Posterior cingulate gyrus (tissue), 11 donors: ENCODE measurements around the gene IL36B.

ENCODE experiments used
- DNase-seq, 10 donors: peaks; one replicate each; pipeline versions ENCODE4 v3.0.0 to v3.0.0-alpha.2; 2020 to 2021; ENCODE audit warnings: mixed read lengths in 3 of 10
- intact Hi-C: fragments of 100-400 bp; cut with DNase I; formaldehyde crosslinking; loops from one replicate; pipeline ENCODE4 v1.15.1; 2023

The IL36B gene

DNA sequence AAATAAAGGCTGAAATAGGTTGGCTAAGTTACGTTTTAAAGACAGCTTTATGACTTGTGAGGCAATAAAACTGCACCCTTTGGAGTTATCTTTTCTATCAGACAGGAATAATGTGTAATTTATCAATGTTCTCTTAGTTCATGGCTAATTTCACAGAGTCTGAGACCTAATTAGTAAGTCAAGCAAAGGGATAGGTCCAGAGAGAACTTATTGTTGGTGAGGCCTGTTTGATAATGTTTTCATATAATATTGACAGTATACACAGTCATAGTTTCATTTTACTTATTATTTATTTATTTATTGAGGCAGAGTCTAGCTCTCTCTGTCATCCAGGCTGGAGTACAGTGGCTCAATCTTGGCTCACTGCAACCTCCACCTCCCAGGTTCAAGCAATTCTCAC is 4.5 kb upstream of the IL36B start:
- no peak for DNase-seq
- intact Hi-C loops = no loop called here

DNA sequence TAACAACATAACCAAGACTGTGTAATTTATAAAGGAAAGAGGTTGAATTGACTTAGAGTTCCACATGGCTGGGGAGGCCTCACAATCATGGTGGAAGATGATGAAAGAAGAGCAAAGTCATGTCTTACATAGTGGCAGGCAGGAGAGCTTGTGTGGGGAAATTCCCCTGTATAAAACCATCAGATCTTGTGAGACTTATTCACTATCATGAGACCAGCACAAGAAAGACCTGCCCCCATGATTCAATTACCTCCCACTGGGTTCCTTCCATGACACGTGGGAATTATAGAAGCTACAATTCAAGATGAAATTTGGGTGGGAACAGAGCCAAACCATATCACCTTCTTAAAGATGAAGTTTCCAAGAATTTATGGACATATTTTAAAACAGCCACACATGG is 3.9 kb upstream of the IL36B start:
- intact Hi-C loops = no loop called here
- DNase-seq = no peak

DNA sequence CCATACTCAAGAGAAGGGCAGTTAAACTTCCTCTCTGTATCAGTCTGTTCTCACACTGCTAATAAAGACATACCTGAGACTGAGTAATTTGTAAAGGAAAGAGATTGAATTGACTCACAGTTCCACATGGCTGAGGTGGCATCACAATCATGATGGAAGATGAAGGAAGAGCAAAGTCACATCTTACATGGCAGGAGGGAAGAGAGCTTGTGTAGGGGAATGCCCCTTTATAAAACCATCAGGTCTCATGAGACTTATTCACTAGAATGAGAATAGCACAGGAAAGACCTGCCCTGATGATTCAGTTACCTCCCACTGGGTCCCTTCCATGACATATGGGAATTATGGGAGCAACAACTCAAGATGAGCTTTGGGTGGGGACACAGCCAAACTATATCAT is 1.4 kb upstream of the IL36B start:
- no peak for DNase-seq
- intact Hi-C loops = no loop called here

DNA sequence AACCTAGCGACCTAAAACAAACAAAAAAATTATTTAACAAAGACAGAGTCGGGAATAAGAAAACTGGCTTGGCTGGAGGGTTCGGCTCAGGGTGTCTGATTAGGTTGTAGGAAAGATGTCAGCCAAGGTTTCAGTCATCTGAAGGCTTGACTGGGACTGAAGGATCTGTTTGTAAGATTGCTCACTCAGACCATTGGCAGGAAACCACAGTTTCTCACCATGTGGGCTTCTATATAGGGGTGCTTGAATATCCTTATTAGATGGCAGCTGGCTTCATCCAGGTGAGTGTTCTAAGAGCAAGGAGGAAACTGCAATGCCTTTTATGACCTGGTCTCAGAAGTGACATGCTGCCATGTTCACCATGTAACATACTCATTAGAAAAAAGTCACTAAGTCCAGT is 999 bp upstream of the IL36B start:
- intact Hi-C loops = no loop called here
- no peak for DNase-seq

DNA sequence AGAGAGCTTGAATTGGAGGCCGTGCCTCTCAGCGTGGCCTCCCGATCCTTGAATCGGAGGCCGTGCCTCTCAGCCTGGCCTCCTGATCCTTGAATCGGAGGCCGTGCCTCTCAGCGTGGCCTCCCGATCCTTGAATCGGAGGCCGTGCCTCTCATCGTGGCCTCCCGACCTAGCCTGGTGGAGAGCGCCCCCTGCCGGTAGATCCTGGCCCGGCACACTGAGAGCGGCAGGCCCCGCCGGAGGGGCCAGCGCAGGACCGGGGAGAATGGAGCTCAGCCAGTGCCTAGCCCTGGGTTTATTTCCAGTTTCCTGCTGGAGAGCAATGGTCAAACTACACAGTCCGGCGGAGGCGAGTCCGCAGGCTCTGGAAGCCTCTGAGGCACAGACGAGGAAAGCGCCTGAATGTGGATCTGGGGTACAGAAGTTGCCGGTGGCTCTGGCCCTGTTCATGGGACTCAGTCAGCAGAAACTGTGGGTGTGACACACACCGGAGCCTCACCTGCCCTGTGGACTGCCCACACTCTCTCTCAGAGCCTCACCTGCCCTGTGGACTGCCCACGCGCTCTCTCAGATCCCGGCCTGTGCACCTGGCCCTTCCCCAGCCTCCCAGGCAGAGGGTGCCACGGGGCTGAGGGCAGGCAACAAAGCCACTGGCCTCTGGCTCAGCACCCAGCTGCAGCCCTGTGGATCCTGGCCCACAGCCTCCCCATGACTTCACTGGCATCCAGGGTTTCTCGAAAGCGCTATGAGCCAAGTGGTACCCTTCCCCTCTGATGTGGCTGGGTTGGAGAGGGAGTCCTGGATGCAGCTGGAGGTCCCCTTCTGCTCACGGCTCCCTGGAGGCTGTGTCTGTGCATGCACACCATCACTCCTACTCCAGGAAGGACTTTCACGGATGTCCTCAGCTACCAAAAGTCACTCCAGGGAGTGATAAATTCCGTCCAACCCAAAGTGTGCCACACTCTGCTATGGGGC is 1.5 kb downstream of the IL36B start:
- DNase-seq = no peak
- intact Hi-C loops = no loop called here

DNA sequence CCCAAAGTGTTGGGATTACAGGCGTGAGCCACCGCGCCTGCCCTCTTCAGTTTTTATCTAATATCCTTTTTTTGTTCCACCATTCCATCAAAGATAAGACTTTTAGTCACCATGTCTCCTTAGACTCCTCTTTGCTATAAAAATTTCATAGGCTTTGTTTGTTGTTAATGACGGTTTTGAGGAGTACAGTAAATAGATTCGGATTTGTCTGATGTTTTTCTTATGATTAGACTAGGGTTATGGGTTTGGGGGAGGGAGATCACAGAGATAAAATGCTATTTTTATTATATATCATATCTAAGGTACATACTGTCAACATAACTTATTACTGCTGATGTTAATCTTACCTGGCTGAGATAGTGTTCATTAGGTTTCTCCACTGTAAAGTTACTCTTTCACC is 6.2 kb downstream of the IL36B start:
- intact Hi-C loops = no loop called here
- no peak for DNase-seq

DNA sequence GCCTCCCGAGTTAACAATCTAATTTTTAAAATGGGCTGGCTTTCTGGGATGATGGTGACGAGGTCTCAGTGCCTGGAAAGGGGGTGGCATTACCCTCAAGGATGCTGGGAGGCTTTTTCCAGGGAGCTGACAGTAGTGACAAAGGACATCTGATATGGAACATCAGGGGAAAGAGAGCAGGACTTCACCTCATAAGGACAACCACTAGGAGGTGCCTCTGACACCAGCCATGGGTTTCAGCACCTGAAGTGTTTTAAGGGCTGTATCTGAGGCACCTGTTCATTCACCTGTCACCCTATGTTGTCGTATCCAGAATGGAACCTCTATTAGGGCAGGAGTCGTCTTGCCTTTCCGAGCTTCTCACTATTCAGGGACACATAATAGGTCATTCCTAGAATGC is 10.8 kb downstream of the IL36B start:
- no peak for DNase-seq
- intact Hi-C loops = no loop called here

DNA sequence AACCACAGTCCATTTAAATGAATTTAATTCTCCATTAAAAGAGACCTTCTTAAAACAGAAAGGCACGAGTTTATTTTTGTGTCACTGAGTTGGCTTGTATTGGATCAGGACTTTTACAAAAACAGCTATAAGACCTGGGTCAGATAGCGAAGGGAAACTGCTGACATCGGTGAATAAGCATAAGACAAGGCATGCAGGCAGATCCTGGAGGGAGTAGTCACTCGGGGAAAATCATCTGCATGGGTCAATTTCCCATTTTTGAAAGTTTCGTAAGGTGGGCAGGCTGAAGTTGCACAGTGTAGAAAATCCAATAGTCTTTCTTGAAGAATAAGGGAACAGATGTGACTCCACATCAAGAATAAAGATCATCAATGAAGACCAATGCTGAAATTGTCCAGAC is 12.9 kb downstream of the IL36B start:
- intact Hi-C loops = no loop called here
- no peak for DNase-seq

DNA sequence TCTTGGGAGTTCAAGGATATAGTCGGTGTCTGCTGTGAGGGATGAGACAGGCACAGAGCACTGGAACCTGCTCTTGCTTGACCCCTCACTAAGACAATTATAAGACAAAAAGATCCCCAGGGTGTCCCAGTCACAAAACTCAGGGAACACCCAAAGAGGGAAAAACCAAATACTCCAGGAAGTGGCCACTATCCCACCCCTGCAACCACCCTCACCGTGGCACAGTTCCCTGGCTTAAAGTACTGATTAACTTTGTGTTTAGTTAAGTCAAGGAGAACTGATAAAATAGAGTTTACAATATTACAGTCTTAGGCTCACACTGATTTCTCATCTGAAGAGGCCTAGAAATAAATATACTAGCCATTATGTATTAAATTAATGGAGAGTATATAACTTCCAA is 13.5 kb downstream of the IL36B start:
- intact Hi-C loops = no loop called here
- DNase-seq = no peak

DNA sequence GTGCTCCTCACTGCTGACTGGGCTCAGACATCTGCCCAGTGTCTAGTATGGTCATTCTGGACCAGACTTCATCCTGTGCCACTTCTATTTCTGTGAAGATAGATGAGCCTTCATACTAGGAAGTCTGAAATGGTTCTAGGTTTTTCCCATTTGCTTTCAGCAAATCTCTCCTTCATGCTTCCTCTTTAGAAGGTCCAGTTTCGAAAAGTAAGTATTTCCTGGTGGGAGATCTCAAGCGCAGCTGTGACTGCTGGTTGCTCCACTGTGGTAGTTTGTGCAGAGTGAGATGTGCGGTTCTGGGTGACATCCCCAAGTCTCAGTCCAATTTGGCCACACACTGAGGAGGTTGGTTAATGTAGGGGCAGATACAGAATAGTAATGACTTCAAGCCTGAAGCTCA is 14.4 kb downstream of the IL36B start:
- no peak for DNase-seq
- intact Hi-C loops = no loop called here

DNA sequence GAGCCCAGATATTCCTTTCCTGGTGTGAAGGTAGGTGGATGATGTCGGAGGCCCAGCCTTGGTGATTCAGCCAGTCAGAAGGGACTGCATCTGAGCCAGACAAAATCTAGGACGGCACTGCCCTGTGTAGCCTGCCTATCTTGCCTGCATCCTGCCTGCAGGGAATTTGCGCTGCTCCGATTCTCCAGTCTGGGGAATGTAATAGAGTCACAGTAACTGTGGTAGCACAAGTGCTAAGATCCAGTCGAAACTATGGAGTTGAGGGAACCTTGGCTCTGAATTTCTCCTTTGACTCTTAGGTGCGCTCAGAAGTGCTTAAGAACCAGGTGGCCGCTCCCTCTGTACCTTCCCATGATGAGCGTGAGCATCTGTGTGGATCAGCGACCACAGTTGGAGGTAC is 15.9 kb downstream of the IL36B start:
- DNase-seq = peak in 5 of 10 donors; percentile 13 to 82 (median 21)
- intact Hi-C loops = no loop called here

DNA sequence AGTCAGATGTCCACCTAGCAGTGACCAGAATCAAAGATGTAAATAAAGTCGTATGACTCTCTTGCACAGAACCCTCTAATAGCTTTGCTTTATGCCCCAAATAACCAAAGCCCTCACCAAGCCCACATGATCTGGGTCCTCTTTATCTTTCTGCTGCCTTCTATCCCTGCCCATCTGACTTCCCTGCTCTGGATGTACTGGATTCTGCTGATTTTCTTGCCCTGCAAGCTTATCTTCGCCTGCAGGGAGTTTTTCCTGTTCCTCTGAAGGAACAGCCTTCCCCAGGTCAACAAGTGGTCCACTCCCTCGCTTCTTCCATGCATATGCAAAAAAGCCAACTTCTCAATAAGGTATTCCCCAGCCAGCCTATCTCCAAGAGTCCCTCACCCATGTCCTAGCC is 18.7 kb downstream of the IL36B start:
- DNase-seq = no peak
- intact Hi-C loops = no loop called here

DNA sequence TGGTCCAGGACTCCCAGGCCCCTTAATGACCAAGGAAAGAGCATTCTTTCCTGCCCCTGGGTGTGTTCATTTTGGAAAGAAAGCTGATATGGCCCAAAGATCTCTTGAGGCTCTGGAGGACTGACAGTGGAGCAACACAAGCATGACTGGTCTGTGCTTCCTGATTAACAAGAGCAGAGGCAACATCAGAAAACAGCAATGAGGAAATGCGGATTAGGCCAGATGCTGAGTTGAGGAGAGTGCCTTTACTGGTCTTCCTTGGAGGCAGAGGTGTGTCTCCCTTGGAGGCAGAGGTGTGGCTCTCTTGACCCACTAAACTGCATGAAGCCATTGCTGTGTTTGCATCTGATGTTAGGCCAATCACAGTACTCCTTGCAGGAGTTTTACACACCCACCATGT is 19.9 kb downstream of the IL36B start:
- DNase-seq = no peak
- intact Hi-C loops = no loop called here

DNA sequence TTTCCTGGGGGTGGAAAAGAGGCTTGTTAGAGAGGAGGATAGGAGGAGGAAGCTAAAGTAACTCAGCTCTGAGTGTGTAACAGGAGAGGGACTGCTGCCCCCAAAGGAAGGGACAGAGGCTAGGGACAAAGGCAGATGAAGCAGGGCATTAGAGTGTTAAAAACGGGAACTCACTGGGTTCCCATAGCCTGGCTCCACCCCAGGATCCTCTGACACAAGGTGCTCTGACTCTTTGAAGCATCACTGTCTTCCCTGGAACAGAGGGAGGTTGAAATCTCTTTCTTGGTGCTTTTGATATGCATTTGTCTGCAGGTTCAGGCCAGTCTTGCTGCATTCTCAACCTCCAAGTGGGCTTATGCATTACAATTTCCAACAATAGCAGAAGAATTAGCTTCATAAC is 24.6 kb downstream of the IL36B start:
- intact Hi-C loops = no loop called here
- DNase-seq = no peak

DNA sequence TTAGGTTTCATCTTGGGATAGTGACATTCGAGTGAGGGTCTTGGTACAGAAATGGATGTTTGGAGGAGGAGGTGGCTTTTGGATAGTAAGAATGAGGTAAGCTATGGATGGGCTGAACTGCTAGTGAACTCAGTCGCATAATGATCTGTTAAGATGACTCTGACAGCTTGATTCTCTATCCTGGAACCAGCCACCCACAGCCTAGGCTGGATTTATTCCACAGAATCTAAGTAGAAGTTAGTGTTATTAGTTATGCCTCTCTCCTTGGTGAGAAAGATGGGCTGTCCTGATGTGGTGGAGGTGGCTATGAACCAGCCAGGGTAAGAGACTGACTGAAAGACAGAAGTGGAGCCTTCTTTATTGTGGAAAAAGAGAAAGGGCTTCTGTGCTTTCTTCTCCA is 25.0 kb downstream of the IL36B start:
- intact Hi-C loops = no loop called here
- DNase-seq = no peak

DNA sequence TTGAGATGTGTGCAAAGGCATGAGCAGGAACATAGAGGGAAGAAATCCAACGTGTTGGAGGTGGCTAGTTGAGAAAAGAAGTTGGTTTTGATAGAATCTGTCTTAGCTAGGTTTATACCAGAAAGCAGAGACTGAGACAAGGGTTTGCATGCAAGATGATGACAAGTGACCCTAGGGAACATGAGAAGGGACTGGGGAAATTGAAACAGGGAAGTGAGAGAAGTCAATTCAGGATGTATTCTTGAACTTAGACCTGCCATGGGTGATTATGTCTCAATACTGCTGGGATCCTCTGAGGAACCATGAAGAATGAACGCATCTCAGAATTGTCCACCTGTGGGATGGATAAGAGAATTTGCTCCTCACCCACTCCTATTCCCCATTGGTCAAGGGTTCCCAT is 26.9 kb downstream of the IL36B start:
- intact Hi-C loops = no loop called here
- DNase-seq = no peak

DNA sequence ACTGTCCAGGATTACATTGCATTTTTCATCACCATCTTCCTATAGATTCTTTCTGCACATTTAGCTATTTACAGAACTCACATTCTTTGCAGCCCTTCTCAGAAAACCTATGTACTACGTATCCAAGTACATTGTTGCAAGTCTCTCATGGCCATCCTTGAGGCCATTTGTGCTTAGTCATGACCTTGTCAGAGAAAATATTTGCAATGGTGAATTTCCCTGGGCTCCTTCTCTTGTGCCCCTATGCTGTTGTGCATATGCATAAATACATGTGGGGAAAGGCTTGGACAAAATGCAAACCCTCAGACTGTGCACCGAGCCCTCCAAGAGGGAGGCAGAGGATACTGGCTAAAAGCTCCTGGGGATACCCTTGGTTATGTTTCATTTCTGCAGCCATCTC is 27.9 kb downstream of the IL36B start:
- intact Hi-C loops = no loop called here
- no peak for DNase-seq

DNA sequence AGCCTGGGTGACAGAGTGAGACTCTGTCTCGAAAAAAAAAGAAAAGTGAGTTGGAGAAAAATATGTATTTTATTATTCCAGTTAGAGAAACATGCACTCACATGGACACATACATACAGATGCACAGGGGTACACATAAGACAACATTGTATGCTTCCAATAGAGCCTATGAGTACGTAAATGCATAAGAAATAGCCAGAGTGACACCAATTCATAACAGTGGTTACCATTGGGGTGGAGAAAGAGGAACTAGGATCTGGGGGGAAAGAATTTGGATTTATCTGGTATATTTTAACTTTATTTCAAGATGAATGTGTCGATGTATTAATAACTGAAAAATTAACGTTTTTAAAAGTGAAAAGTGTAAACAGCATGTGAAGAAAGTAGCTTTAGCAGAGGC is 31.4 kb downstream of the IL36B start:
- no peak for DNase-seq
- intact Hi-C loops = no loop called here

DNA sequence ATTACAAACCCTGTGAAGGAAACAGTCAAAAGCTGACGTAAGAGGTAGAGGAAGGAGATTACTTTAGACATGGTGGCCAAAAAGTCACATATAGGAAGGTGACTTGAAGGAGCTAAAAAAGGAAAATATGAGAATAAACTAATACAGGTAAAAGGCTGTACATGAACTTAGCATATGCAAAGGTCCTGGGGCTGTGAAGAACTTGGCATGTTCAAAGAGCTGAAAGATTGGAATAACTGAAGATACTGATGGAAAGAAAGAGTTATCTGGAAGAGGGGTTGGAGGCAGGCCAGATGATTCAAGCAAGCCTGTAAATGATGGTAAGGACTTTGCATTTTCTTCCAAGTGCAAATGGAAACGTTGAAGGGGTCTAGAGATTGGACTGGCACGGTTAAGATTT is 34.2 kb downstream of the IL36B start:
- intact Hi-C loops = no loop called here
- DNase-seq = no peak

DNA sequence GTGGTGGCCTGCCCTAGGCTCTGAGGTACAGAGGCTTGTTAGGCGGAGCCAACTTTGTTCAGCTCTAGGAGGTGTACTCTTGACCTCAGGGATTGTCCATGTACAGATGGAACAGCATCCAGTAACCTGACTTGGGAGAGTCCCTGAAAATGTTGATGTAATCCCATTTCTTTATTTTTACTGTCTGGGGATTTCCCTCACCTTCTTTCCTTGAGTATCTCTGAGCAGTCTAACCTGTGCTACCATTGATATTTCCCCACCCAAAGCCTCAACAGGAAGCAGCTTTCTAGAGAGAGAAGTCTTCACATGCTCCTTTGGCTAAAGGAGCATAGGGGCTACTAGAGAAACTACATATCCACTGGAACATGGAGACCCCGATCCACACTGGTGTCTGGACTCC is 37.0 kb downstream of the IL36B start:
- DNase-seq = no peak
- intact Hi-C loops = no loop called here

DNA sequence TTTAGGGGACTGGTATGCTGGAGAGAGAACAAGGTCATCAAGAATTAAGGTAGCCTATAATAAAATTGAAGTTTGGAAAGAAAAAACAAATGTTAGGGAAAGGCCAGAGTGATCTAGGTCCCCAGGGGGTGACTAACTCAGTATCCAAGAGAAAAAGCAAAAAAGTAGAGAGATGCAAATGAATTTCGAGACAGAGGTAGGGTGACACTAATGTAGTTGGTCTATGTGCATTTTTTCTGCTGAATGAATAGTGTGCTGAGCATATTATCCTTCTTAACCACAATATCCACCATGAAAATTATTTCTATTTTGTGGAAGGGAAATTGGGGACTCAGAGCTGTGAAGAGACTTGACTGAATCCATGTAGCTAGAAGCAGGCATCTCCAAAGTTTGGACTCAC is 37.6 kb downstream of the IL36B start:
- no peak for DNase-seq
- intact Hi-C loops = no loop called here

DNA sequence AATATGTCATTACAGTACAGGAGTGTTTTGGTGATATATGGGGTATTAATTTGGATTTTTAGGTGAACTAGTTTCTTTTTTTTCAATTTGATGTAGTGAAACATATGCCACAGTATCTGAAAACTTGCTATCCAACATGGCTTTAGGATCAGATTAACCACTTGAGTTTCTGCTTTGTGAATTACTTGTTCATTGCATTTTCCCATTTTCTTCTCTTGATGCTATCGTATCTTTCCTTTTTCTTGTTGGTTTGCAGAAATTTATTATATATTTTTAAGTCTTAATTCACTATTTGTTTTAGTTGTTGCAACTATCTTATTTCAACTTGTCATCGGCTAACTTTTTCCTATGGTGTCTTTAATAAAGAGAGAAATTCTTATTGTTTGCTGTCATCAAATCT is 38.6 kb downstream of the IL36B start:
- no peak for DNase-seq
- intact Hi-C loops = no loop called here

DNA sequence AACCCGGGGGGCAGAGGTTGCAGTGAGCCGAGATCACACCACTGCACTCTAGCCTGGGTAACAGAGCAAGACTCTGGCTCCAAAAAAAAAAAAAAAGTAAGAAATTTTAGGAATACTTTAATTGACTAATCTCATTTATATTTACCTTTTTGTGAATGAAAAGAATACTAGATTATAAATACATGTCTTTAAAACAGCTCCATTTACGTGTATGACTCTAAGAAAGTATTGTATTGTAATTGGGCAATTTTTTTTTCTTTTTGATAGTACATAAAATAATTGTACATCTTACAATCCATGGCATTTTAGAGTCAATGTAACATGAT is 39.4 kb downstream of the IL36B start:
- DNase-seq = no peak
- intact Hi-C loops = no loop called here
